HEK293 (cell line): Measurements from ENCODE around the gene AP3D1.
A peak's percentile ranks its signal among the peaks of the same experiment; 100 is the strongest.

Experiments
- CTCF ChIA-PET: fragments of 350-600 bp; formaldehyde crosslinking; extraction: SDS; loops from one replicate; lab custom pipeline; 2021; ENCODE audit warnings: antibody characterized with exemption; lab: Yijun Ruan, JAX
- POLR2A ChIA-PET: fragments of 300-600 bp; formaldehyde crosslinking; extraction: SDS; loops from one replicate; lab custom pipeline; 2020; ENCODE audit warnings: antibody characterized with exemption, inconsistent platforms; lab: Yijun Ruan, JAX
- H3K27ac ChIP-seq: fragments of 200-500 bp; sonication (Bioruptor generic); 2 replicates; pipeline ENCODE4 v1.5.1; 2014; ENCODE audit warnings: low read depth, low read length, control low read depth, inconsistent platforms; ENCODE audit errors: extremely low read depth
- H3K36me3 ChIP-seq, 2 experiments: fragments of 200-500 bp in 1 of 2; sonication (Bioruptor generic) in 1 of 2; 1 replicate in 1 of 2; 2 replicates in 1 of 2; pipeline ENCODE4 v1.5.1; 2014 to 2017; ENCODE audit warnings: inconsistent platforms in 2 of 2, low read length in 2 of 2; ENCODE audit not compliant: control insufficient read depth in 2 of 2, insufficient read depth in 1 of 2
- H3K4me1 ChIP-seq: fragments of 200-500 bp; sonication (Bioruptor generic); 2 replicates; pipeline ENCODE4 v1.5.1; 2014; ENCODE audit warnings: mild to moderate bottlenecking, low read length, inconsistent platforms; ENCODE audit not compliant: control insufficient read depth, insufficient read depth
- H3K4me3 ChIP-seq: 2 replicates; pipeline ENCODE4 v1.5.1; 2011; ENCODE audit warnings: low read depth, mild to moderate bottlenecking, control low read depth, low read length, moderate library complexity
- H3K9me3 ChIP-seq: fragments of 200-500 bp; sonication (Bioruptor generic); 2 replicates; pipeline ENCODE4 v1.5.1; 2014; ENCODE audit warnings: low read depth, low read length, inconsistent platforms; ENCODE audit not compliant: control insufficient read depth, insufficient read depth
- ZFP37 ChIP-seq: fragments of 450-650 bp; formaldehyde crosslinking; IDR thresholded peaks from 2 replicates; pipeline ENCODE4 v1.5.1; 2016; ENCODE audit warnings: missing biosample characterization, missing genetic modification characterization
- ZNF112 ChIP-seq: fragments of 450-650 bp; formaldehyde crosslinking; IDR thresholded peaks from 2 replicates; pipeline ENCODE4 v1.5.0; 2017; ENCODE audit warnings: missing biosample characterization, missing genetic modification characterization
- ZNF175 ChIP-seq: fragments of 450-650 bp; formaldehyde crosslinking; IDR thresholded peaks from 2 replicates; pipeline ENCODE4 v1.5.1; 2016; ENCODE audit warnings: missing biosample characterization, missing genetic modification characterization
- ZNF18 ChIP-seq: fragments of 450-650 bp; formaldehyde crosslinking; IDR thresholded peaks from 2 replicates; pipeline ENCODE4 v1.5.1; 2016; ENCODE audit warnings: missing biosample characterization, missing genetic modification characterization
- ZNF24 ChIP-seq: fragments of 450-650 bp; formaldehyde crosslinking; IDR thresholded peaks from 2 replicates; pipeline ENCODE4 v1.5.1; 2016; ENCODE audit warnings: missing biosample characterization, missing genetic modification characterization
- ZNF311 ChIP-seq: fragments of 450-650 bp; formaldehyde crosslinking; IDR thresholded peaks from 2 replicates; pipeline ENCODE4 v1.5.1; 2017; ENCODE audit warnings: missing biosample characterization, missing genetic modification characterization, borderline replicate concordance
- ZNF335 ChIP-seq: fragments of 450-650 bp; formaldehyde crosslinking; conservative IDR thresholded peaks from 2 replicates; pipeline ENCODE4 v1.5.1; 2016; ENCODE audit warnings: missing biosample characterization, missing genetic modification characterization
- ZNF394 ChIP-seq: fragments of 450-650 bp; formaldehyde crosslinking; IDR thresholded peaks from 2 replicates; pipeline ENCODE4 v1.5.1; 2016; ENCODE audit warnings: missing biosample characterization, missing genetic modification characterization, mild to moderate bottlenecking, moderate library complexity, borderline replicate concordance
- ZNF76 ChIP-seq: fragments of 450-650 bp; formaldehyde crosslinking; IDR thresholded peaks from 2 replicates; pipeline ENCODE4; 2016; ENCODE audit warnings: low read depth, missing biosample characterization, missing genetic modification characterization, borderline replicate concordance
- TF ChIP-seq, protein P1 (sequence below): fragments of 450-650 bp; formaldehyde crosslinking; IDR thresholded peaks from 2 replicates; pipeline ENCODE4 v1.5.1; 2016; ENCODE audit warnings: missing biosample characterization, missing genetic modification characterization
- TF ChIP-seq, protein P2 (sequence below): fragments of 450-650 bp; formaldehyde crosslinking; conservative IDR thresholded peaks from 2 replicates; pipeline ENCODE4 v1.5.1; 2016; ENCODE audit warnings: low read depth, missing biosample characterization, missing genetic modification characterization

The AP3D1 gene

GRCh38 chr19:2081873-2082810 lies 69.2 kb downstream of the AP3D1 start:
- CTCF ChIA-PET, result interaction anchor here (1.3 kb wide), 1 partner anchor 12 kb away, joined by 4 read pairs; no protein-coding TSS in a partner anchor
- H3K27ac ChIP-seq, result no peak overlapping the region
- TF ChIP-seq ZNF112 (tag by site-specific recombination) (no peak), ZNF335 (no peak)
- TF ChIP-seq, all 188 proteins: peak for 0
- no peaks in the 10 kb centered on the region for H3K4me1 ChIP-seq
- H3K36me3 ChIP-seq, result peaks cover 0 to 43% of the 10 kb centered on the region in 2 experiments; a peak in 2 of 3 replicates
- H3K9me3 ChIP-seq, result no peaks in the 10 kb centered on the region
- H3K4me3 ChIP-seq, result no peak overlapping the region
- POLR2A ChIA-PET, result no interaction called here

DNA sequence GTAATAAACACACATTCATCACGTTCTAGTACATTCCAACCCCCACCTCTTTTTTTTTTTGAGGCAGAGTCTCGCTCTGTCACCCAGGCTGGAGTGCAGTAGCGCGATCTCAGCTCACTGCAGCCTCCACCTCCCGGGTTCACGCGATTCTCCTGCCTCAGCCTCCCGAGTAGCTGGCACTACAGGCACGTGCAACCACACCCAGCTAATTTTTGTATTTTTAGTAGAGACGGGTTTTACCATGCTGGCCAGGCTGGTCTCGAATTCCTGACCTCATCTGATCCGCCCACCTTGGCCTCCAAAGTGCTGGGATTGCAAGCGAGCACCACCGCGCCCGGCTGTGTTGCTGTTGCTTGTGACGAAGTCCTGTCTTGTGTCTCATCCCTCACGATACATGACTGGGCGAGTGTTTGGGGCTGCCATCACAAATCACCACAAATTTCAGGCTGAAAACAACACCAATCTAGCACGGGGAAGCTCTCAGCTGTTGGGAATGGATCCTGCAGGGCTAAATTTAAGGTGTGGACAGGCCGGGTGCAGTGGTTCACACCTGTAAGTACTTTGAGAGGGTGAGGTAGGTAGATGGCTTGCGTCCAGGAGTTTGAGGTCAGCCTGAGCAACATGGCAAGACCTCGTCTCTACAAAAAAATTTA lies 70.9 kb downstream of the AP3D1 start:
- POLR2A ChIA-PET, result no interaction called here
- H3K27ac ChIP-seq, result no peak overlapping the region
- CTCF ChIA-PET, result no interaction called here
- H3K36me3 ChIP-seq, result peaks cover 0 to 56% of the 10 kb centered on the region in 2 experiments; a peak in 2 of 3 replicates
- H3K9me3 ChIP-seq, result no peaks in the 10 kb centered on the region
- no peak overlapping the region for H3K4me3 ChIP-seq
- H3K4me1 ChIP-seq, result no peaks in the 10 kb centered on the region
- TF ChIP-seq ZNF175 (tag by site-specific recombination) (no peak), ZNF18 (0 out of 2 replicates have a peak, but pooled peaks have one; percentile 29)

DNA sequence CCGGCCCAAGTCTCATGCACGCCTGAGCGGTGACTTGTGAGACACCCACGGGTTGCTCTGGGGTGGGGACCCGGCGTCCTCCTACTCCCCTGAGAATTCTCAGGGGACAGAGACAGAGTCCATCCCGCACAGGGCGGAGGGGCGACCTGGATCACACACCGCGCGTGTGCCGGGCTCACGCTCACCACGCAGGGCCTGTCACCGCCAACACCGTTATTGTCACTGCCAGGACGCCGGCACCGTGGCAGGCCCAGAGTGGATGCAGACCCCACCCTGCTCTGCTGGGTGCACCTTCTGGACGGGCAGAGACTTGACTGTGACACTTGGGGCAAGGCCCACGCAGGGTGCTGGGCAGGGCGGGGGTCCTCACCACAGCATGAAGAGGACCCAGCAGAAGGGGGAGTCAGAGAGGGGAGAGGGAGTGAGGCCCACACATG lies 71.5 kb downstream of the AP3D1 start:
- ChIA-PET CTCF (no interaction called here), POLR2A (no interaction called here)
- H3K36me3 ChIP-seq, result peaks cover 4 to 61% of the 10 kb centered on the region in 2 experiments; a peak in 2 of 3 replicates

More for the DNA sequence above, 71.5 kb downstream of the AP3D1 start:
- no peaks in the 10 kb centered on the region for H3K4me1 ChIP-seq
- no peak overlapping the region for H3K4me3 ChIP-seq
- TF ChIP-seq, protein P1, sequence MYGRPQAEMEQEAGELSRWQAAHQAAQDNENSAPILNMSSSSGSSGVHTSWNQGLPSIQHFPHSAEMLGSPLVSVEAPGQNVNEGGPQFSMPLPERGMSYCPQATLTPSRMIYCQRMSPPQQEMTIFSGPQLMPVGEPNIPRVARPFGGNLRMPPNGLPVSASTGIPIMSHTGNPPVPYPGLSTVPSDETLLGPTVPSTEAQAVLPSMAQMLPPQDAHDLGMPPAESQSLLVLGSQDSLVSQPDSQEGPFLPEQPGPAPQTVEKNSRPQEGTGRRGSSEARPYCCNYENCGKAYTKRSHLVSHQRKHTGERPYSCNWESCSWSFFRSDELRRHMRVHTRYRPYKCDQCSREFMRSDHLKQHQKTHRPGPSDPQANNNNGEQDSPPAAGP (tag by site-specific recombination), result no peak
- TF ChIP-seq ZNF24 (tag by site-specific recombination) (no peak), ZNF311 (tag by site-specific recombination) (no peak), ZFP37 (tag by site-specific recombination) (no peak), ZNF76 (tag by site-specific recombination) (no peak), ZNF394 (no peak)
- TF ChIP-seq, protein P2, sequence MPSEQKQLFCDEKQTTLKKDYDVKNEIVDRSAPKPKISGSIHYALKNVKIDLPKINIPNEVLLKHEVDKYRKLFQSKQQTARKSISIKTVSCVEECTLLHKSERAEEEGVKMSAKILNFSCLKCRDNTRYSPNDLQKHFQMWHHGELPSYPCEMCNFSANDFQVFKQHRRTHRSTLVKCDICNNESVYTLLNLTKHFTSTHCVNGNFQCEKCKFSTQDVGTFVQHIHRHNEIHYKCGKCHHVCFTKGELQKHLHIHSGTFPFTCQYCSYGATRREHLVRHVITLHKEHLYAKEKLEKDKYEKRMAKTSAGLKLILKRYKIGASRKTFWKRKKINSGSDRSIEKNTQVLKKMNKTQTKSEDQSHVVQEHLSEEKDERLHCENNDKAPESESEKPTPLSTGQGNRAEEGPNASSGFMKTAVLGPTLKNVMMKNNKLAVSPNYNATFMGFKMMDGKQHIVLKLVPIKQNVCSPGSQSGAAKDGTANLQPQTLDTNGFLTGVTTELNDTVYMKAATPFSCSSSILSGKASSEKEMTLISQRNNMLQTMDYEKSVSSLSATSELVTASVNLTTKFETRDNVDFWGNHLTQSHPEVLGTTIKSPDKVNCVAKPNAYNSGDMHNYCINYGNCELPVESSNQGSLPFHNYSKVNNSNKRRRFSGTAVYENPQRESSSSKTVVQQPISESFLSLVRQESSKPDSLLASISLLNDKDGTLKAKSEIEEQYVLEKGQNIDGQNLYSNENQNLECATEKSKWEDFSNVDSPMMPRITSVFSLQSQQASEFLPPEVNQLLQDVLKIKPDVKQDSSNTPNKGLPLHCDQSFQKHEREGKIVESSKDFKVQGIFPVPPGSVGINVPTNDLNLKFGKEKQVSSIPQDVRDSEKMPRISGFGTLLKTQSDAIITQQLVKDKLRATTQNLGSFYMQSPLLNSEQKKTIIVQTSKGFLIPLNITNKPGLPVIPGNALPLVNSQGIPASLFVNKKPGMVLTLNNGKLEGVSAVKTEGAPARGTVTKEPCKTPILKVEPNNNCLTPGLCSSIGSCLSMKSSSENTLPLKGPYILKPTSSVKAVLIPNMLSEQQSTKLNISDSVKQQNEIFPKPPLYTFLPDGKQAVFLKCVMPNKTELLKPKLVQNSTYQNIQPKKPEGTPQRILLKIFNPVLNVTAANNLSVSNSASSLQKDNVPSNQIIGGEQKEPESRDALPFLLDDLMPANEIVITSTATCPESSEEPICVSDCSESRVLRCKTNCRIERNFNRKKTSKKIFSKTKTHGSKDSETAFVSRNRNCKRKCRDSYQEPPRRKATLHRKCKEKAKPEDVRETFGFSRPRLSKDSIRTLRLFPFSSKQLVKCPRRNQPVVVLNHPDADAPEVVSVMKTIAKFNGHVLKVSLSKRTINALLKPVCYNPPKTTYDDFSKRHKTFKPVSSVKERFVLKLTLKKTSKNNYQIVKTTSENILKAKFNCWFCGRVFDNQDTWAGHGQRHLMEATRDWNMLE (tag by site-specific recombination), result no peak
- TF ChIP-seq, all 188 proteins: peak for 0
- Histone ChIP-seq H3K27ac (no peak overlapping the region), H3K9me3 (no peaks in the 10 kb centered on the region)
